Stimulated activated naive CD8-positive, alpha-beta T cell treated with anti-CD3 and anti-CD28 coated beads, Interleukin-15, Interleukin-2, amounts not matched to agents 100 ng/mL and 50 ng/mL, for 24 hours (primary cell): ENCODE results near the gene CNOT3.
A peak's percentile ranks its signal among the peaks of the same experiment; 100 is the strongest.
"Not testable (repeated sequence)": the region's sequence is repeated elsewhere in the genome, so short reads cannot be mapped to it uniquely, and the experiment has no call there.

ENCODE experiments used
- H3K27ac Mint-ChIP-seq: one replicate; pipeline ENCODE4 v1.8.0; 2021; ENCODE audit warnings: mild to moderate bottlenecking, mixed read lengths
- H3K27me3 Mint-ChIP-seq: one replicate; pipeline ENCODE4 v1.8.0; 2021; ENCODE audit warnings: mixed read lengths
- H3K36me3 Mint-ChIP-seq: one replicate; pipeline ENCODE4 v1.8.0; 2021; ENCODE audit warnings: low read depth, mixed read lengths
- H3K4me1 Mint-ChIP-seq: one replicate; pipeline ENCODE4 v1.8.0; 2021; ENCODE audit warnings: low read depth, mixed read lengths
- H3K4me3 Mint-ChIP-seq: one replicate; pipeline ENCODE4 v1.8.0; 2021; ENCODE audit warnings: mild to moderate bottlenecking, mixed read lengths
- H3K9me3 Mint-ChIP-seq: one replicate; pipeline ENCODE4 v1.8.0; 2021; ENCODE audit warnings: mixed read lengths

CNOT3 gene

DNA sequence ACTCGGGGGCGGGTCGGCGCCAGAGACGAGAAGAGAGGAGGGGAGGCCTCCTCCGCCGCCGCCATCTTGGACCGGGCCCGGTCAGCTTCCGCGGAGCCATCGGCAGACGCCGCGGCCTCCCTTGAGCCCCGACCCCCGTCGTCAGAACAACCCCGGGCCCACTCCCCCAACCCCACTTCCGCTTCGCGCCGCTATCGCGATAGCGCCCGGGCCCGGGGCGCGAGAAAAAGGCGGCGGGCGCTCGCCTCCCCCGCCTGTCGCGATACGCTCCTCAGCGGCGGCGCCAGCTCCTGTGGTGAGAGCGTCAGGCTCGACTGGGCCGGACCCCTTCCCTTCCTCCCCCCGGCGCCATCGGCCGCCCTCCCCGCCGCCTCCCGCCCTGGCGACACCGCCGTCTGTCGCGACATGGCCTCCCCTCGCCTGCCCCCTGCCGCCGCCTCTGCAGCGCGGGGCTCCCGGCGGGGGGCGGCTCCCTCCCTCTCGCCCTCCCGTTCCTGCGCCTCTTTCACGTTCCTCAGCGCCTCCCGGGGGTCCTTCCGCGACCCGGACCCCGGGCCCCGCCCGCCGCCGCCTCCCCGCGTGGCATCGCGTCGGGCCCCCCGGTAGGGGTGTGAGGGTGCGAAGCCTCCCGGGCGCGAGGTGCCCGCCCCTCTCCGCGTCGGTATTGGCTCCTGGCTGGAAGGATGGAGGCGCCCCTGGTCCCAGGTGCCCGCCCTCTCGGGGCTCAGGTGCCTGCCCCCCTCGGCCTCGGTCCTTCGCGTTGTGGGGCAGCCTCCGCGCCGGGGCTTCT, at the start of gene CNOT3:
Gene CNOT3 (plus strand): TSS at position 64 of the 790 bp plus-strand sequence. CDS start 5,217 bp downstream, outside the sequence.
- Mint-ChIP-seq H3K4me1 (peaks cover 37% of the 10 kb centered on the region), H3K4me3 (peak within 1 kb of the TSS; percentile 89), H3K27ac (peak within 1 kb of the TSS; percentile 97), H3K27me3 (no peaks in the 10 kb centered on the region), H3K36me3 (peaks cover 8% of the 10 kb centered on the region), H3K9me3 (no peaks in the 10 kb centered on the region)

DNA sequence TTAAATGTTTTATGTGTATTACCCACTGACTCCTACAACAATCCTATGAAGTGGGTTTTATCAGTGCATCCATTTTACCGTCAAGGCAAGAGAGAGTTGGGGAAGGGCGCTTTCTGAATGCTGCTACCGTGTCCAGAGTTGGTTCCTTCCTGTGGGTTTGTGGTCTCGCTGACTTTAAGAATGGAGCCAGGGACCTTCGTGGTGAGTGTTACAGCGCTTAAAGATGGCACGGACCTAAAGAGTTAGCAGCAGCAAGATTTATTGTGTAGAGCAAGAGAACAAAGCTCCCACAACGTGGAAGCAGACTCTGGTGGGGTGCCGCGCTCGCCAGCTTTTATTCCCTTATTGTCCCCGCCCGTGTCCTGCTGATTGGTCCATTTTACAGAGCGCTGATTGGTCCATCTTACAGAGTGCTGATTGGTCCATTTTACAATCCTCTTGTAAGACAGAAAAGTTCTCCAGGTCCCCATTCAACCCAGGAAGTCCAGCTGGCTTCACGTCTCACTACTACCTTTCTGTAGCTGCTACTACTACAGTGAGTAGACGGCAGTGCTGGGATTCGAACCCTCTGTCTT, 43.0 kb upstream of the CNOT3 start:
- H3K4me1 Mint-ChIP-seq, result peaks cover 11% of the 10 kb centered on the region
- no peaks in the 10 kb centered on the region for H3K9me3 Mint-ChIP-seq
- no peak overlapping the region for H3K4me3 Mint-ChIP-seq
- no peaks in the 10 kb centered on the region for H3K36me3 Mint-ChIP-seq
- H3K27me3 Mint-ChIP-seq, result peaks cover 22% of the 10 kb centered on the region
- no peak overlapping the region for H3K27ac Mint-ChIP-seq

DNA sequence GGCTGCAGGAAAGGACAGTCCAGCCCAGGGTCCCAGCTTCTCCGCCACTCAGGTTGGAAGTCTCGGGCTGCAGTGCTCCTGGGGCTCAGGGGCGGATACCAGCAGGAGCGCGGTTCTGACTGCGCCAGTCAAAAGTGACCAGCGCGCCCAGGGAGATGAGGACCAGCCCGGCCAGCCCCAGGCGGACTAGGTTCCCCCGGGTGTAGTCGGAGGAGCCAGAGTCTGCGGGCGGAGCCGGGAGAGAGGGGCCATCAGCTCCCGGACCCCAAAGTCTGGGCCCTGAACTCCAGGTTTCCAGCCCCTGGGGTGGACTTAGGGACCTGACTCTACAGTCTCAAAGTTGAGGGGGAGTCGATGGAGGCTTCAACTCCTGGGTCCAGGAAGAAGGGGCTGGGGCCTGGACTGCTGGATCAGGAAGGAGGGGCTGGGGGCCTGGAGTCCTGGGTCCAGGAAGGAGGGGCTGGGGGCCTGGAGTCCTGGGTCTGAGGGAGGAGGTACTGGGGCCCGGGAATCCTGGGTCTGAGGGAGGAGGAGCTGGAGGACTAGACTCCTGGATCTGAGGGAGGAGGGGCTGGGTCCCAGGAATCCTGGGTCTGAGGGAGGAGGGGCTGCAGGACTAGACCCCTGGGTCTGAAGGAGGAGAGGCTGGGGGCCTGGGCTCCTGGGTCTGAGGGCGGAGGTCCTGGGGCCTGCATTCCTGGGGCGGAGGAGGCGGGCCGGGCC, 42.3 kb upstream of the CNOT3 start:
- no peaks in the 10 kb centered on the region for H3K36me3 Mint-ChIP-seq
- H3K27ac Mint-ChIP-seq, result no peak overlapping the region
- H3K27me3 Mint-ChIP-seq, result peaks cover 22% of the 10 kb centered on the region
- H3K9me3 Mint-ChIP-seq, result no peaks in the 10 kb centered on the region
- H3K4me1 Mint-ChIP-seq, result peaks cover 11% of the 10 kb centered on the region
- no peak overlapping the region for H3K4me3 Mint-ChIP-seq

DNA sequence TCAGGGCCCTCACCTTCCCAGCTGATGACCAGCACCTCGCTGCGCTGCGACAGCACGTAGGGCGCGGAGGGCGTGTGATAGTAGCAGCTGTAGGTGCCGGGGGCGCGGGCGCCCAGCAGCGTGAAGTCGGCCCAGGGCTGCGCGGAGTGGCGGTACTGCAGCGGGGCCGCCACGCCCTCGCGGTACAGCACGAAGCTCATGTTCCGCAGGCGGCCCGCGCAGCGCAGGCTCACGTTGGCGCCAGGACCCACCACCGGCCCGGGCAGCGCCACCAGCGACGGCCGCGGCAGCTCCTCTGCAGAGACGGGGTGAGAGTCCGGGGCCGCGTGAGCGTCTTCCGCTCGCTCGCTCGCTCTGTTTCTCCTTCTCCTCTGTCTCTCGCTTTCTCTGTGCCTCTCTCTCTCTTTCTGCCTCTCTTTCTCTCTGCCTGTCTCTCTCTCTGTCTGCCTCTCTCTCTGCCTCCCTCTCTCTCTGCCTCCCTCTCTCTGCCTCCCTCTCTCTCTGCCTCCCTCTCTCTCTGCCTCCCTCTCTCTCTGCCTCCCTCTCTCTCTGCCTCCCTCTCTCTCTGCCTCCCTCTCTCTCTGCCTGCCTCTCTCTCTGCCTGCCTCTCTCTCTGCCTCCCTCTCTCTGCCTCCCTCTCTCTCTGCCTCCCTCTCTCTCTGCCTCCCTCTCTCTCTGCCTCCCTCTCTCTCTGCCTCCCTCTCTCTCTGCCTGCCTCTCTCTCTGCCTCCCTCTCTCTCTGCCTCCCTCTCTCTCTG, 41.5 kb upstream of the CNOT3 start:
- H3K27ac Mint-ChIP-seq, H3K9me3 Mint-ChIP-seq, H3K36me3 Mint-ChIP-seq: not testable (repeated sequence)
- peaks cover 11% of the 10 kb centered on the region for H3K4me1 Mint-ChIP-seq
- H3K4me3 Mint-ChIP-seq, result peak overlapping the region; percentile 68
- H3K27me3 Mint-ChIP-seq, result peaks cover 22% of the 10 kb centered on the region

DNA sequence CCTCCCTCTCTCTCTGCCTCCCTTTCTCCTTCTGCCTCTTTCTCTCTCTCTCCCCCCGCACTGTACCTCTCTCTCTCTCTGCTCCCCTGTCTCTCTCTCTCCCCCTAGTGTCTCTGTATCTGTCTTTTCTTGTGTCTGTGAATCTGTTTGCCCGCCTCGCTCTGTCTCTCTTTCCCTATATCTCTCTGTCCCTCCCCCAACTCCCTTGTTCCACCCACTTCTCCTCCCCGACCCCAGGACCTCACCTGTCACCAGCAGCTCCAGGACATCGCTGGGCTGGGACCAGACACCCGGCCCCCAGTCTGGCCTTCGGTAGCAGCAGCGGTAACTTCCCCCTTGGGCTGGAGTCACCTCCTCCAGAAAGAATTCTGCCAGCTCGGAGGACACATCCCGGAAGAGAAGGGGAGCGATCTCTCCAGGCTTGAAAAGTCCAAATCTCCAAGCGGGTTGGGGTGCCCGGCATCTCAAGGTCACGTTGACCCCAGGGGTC, 40.9 kb upstream of the CNOT3 start:
- Mint-ChIP-seq H3K27ac (no peak overlapping the region), H3K4me1 (peaks cover 11% of the 10 kb centered on the region), H3K27me3 (peaks cover 22% of the 10 kb centered on the region), H3K9me3 (no peaks in the 10 kb centered on the region), H3K36me3 (no peaks in the 10 kb centered on the region), H3K4me3 (peak overlapping the region; percentile 68)

DNA sequence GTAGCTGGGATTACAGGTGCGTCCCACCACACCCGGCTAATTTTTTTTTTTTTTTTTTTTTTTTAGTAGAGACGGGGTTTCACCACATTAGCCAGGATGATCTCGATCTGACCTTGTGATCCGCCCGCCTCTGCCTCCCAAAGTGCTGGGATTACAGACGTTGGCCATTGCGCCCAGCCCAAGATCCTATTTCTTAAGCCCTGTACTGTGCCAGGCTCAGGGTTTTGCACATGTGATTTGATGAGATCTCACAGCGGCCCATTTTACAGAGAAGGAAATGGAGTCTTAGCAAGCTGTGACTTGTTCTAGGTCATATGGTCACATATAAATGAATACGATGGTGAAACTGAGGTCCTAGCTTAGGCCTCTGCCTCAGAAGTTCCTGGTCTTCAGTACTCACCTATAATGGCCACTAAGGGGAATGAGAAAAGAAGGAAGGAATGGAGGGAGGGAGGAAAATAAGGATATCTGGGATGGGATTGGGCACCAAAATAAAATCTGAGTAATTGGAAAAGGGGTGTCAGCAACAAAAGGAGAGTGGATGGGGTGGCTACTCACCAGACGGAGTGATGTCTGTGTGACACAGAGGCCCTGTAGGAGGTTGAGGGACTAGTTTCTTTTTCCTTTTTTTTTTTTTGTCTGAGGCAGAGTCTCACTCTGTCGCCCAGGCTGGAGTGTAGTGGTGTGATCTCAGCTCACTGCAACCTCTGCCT, 38.2 kb upstream of the CNOT3 start:
- H3K4me3 Mint-ChIP-seq, result no peak overlapping the region
- H3K27ac Mint-ChIP-seq, result no peak overlapping the region
- peaks cover 21% of the 10 kb centered on the region for H3K4me1 Mint-ChIP-seq
- H3K36me3 Mint-ChIP-seq, result no peaks in the 10 kb centered on the region
- no peaks in the 10 kb centered on the region for H3K9me3 Mint-ChIP-seq
- H3K27me3 Mint-ChIP-seq, result peaks cover 12% of the 10 kb centered on the region

DNA sequence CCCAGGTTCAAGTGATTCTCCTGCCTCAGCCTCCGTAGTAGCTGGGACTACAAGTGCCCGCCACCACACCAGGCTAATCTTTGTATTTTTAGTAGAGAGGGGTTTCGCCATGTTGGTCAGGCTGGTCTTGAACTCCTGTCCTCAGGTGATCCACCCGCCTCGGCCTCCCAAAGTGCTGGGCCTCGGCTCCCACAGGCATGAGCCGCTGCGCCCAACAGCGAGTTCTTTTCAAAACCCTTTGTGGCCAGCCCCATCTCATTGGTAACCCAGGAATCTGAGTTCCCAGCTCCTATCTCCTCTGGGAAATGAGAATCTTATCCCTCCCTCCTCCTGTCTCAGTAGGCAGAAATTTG, 37.7 kb upstream of the CNOT3 start:
- not testable (repeated sequence) for H3K4me3 Mint-ChIP-seq, H3K9me3 Mint-ChIP-seq, H3K36me3 Mint-ChIP-seq, H3K27me3 Mint-ChIP-seq, H3K27ac Mint-ChIP-seq
- peaks cover 24% of the 10 kb centered on the region for H3K4me1 Mint-ChIP-seq

DNA sequence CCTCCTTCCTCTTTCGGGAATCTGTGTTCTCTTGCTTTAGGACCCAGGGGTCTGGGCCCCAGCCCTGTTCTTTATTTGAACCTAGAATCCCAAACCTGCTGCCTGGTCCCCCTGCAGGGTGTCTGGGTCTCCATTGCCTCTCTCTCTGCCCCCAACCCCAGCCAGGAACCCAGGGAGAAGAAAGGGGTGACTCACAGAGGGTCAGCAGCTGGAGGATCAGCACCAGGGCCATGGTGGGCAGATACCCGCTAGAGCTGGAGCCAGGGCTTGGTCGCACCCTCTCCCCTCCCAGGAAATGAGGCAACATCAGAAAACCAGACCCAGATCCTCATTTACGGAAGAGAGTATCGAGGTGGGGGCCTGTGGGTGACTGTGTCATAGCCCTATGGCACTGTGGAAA, 37.0 kb upstream of the CNOT3 start, which contains the start of gene OSCAR:
Gene OSCAR (minus strand): TSS at position 243 of the 400 bp plus-strand sequence. CDS start 11 bp downstream, at position 232.
- Mint-ChIP-seq H3K27me3 (peaks cover 6% of the 10 kb centered on the region), H3K4me1 (peaks cover 26% of the 10 kb centered on the region), H3K4me3 (peak within 1 kb of the TSS; percentile 52), H3K27ac (no peak within 1 kb of the TSS), H3K9me3 (no peaks in the 10 kb centered on the region), H3K36me3 (peaks cover 3% of the 10 kb centered on the region)

DNA sequence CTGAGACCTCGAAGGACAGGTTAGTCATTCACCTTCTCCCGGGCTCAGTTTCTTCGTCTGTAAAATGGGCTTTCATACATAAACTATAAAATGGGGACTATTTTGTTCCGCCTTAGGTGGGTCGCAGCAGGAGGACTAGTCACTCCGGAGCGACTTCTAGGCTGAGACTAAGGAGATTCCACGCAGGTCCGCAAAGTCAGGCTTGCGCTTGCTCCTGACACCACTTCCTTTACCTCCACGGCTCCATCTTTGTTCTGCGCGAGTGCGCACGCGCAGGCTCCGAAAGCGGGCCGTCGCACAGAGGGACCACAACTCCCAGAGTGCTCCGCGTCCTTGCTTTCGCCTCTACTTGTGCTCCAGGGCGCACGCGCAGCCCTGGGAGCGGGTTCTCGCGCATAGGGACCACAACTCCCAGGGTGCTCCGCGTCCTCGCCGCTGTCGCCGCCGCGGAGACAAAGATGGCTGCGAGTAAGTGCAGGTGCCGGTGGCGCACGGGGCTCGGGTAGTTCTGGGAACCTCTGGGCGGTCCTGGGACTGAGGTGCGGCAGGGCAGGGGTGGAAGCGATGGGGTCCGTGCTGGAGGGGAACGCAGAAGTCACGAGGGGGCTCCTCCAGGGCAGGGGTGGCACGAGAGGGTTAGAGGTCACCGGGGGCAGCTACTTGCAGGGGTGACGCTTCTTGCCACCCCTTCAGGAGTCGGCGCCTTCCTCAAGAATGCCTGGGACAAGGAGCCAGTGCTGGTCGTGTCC, 35.0 kb upstream of the CNOT3 start, which contains the start of gene NDUFA3:
Gene NDUFA3 (plus strand): TSS at position 435 of the 749 bp plus-strand sequence. CDS start 24 bp downstream, at position 459.
- Mint-ChIP-seq H3K27me3 (no peaks in the 10 kb centered on the region), H3K4me1 (peaks cover 22% of the 10 kb centered on the region), H3K27ac (peak within 1 kb of the TSS; percentile 96), H3K4me3 (peak within 1 kb of the TSS; percentile 98), H3K9me3 (no peaks in the 10 kb centered on the region), H3K36me3 (peaks cover 23% of the 10 kb centered on the region)

DNA sequence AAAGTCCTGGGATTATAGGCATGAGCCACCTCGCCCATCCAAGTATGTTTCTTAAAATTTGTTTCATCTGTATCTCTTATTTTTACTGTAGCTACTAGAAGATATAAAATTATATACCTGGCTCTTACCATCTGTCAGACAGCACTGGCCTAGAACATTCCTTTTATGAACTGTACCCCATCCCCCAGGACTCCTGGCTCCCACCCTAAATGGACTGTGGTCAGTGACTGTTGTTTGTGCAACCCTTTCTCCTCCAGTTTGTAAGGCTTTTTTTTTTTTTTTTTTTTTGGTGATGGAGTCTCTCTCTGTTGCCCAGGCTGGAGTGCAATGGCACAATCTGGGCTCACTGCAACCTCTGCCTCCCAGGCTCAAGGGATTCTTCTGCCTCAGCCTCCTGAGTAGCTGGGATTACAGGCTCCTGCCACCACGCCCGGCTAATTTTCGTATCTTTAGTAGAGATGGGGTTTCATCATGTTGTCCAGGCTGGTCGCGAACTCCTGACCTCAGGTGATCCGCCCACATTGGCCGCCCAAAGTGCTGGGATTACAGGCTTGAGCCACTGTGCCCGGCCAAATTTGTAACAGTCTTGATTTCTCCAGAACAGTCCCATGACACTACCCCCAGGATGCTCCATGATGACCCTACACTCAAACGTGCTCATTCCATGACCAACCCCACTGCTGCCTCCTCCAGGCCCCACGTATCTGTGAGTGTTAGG, 32.4 kb upstream of the CNOT3 start:
- Mint-ChIP-seq H3K9me3 (no peaks in the 10 kb centered on the region), H3K4me3 (no peak overlapping the region), H3K27me3 (no peaks in the 10 kb centered on the region), H3K27ac (no peak overlapping the region), H3K4me1 (peaks cover 22% of the 10 kb centered on the region), H3K36me3 (peaks cover 26% of the 10 kb centered on the region)

DNA sequence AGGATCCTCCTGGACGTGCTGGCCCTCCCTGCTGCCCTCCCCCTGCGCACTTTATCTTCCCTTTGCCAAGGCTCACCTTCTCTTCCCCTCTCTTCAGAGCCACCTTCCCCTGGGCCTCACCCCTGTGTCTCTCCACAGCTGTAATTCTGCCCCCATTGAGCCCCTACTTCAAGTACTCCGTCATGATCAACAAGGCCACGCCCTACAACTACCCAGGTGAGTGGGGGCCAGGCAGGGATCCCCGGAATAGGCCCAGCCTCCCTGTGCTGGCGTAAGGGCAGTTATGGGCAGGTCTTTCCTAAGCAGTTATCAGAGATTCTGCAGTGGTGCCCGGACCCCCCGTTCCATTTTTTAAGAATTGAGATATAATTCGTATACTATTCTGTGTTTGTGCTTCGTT, 31.8 kb upstream of the CNOT3 start:
- H3K9me3 Mint-ChIP-seq, result no peaks in the 10 kb centered on the region

DNA sequence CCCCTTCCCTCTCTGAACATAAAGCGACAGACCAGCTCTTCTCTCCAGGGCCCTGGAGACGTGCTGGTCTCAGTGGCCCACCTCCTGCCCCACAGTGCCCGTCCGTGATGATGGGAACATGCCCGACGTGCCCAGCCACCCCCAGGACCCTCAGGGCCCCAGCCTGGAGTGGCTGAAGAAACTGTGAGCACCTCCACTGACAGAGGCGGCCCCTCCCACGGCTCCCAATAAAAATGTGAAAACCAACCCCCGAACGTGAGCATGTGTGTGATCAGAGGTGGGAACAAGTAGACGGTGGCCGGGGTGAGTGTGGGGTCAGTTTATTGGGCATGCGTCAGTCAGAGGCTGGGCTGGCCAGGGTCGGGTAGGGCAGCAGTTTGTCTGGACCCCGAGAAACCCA, 30.8 kb upstream of the CNOT3 start:
- Mint-ChIP-seq H3K4me1 (peaks cover 25% of the 10 kb centered on the region), H3K27me3 (no peaks in the 10 kb centered on the region), H3K9me3 (no peaks in the 10 kb centered on the region), H3K36me3 (peaks cover 34% of the 10 kb centered on the region), H3K4me3 (no peak overlapping the region), H3K27ac (no peak overlapping the region)

More for the DNA sequence above, 31.8 kb upstream of the CNOT3 start:
- no peak overlapping the region for H3K27ac Mint-ChIP-seq
- H3K4me3 Mint-ChIP-seq, result no peak overlapping the region
- H3K27me3 Mint-ChIP-seq, result no peaks in the 10 kb centered on the region
- H3K4me1 Mint-ChIP-seq, result peaks cover 23% of the 10 kb centered on the region
- H3K36me3 Mint-ChIP-seq, result peaks cover 31% of the 10 kb centered on the region

DNA sequence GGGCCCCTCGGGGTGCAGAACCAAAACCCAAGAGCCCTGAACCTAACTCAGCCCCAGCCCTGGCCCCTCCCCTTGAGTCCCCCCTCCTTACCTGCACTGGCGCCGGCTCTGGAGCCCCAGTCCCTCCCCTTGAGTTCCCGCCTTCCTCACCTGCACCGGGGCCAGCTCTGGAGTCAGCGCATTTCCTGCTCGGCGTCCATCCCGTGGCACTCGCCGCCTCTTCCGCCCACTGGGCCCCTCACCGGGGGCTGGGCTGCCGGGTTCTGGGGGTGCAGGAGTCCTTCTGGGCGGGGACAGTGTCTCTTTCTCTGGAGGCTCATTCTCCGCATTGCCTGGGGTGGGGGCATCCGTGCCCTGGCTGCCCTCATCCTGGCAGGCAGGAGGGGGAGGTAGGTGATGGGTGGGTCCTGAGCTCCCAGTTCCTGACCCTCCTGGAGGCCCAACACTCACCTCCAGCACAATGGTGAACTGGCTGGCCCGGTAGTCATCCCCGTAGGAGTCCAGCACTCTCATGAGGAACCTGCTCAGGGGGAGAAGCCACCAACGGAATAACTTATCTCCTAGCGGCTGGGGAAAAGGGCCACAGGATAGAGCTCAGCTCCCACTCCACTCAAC, 29.6 kb upstream of the CNOT3 start:
- Mint-ChIP-seq H3K36me3 (peaks cover 39% of the 10 kb centered on the region), H3K27ac (no peak overlapping the region), H3K4me3 (no peak overlapping the region), H3K4me1 (peaks cover 17% of the 10 kb centered on the region), H3K27me3 (no peaks in the 10 kb centered on the region), H3K9me3 (no peaks in the 10 kb centered on the region)
